HG03520 (cell line): ENCODE data around the gene ZNF652.
"Not testable (repeated sequence)": the region's sequence is repeated elsewhere in the genome, so short reads cannot be mapped to it uniquely, and the experiment has no call there.

ENCODE experiments used
- ATAC-seq: cut with Tn5 transposase; IDR thresholded peaks from one replicate; pipeline ENCODE4 v1.9.1; 2021; ENCODE audit warnings: mild to moderate bottlenecking, moderate library complexity; ENCODE audit not compliant: unreplicated experiment

ZNF652 gene

GRCh38 chr17:49387498-49388289 is 25.6 kb upstream of the ZNF652 start:
- no peak for ATAC-seq

- no peak for ATAC-seq
Observed at GRCh38 chr17:49386373-49386772, 24.3 kb upstream of the ZNF652 start.

- no peak for ATAC-seq
Observed at GRCh38 chr17:49384951-49385350, 22.9 kb upstream of the ZNF652 start.

GRCh38 chr17:49383060-49383459 is 21.0 kb upstream of the ZNF652 start:
- no peak for ATAC-seq

- no peak for ATAC-seq
Observed at GRCh38 chr17:49382556-49382955, 20.5 kb upstream of the ZNF652 start.

- ATAC-seq, result no peak
Observed at GRCh38 chr17:49381793-49382192, 19.7 kb upstream of the ZNF652 start.

GRCh38 chr17:49381033-49381432 is 19.0 kb upstream of the ZNF652 start:
- no peak for ATAC-seq

GRCh38 chr17:49379926-49380325 is 17.9 kb upstream of the ZNF652 start:
- no peak for ATAC-seq

- no peak for ATAC-seq
Observed at GRCh38 chr17:49378311-49378710, 16.3 kb upstream of the ZNF652 start.

GRCh38 chr17:49375544-49375943 is 13.5 kb upstream of the ZNF652 start:
- no peak for ATAC-seq

GRCh38 chr17:49373115-49373514 is 11.1 kb upstream of the ZNF652 start:
- ATAC-seq, result no peak

- ATAC-seq, result no peak
Observed at GRCh38 chr17:49372425-49372824, 10.4 kb upstream of the ZNF652 start.

- no peak for ATAC-seq
Observed at GRCh38 chr17:49370971-49371834, 9.2 kb upstream of the ZNF652 start.

- ATAC-seq, result no peak
Observed at GRCh38 chr17:49369760-49370159, 7.7 kb upstream of the ZNF652 start.

GRCh38 chr17:49369089-49369488 is 7.0 kb upstream of the ZNF652 start:
- ATAC-seq, result no peak

- ATAC-seq, result no peak
Observed at GRCh38 chr17:49365667-49366066, 3.6 kb upstream of the ZNF652 start.

- ATAC-seq, result not testable (repeated sequence)
Observed at GRCh38 chr17:49365126-49365525, 3.1 kb upstream of the ZNF652 start.

- no peak for ATAC-seq
Observed at GRCh38 chr17:49364119-49364518, 2.1 kb upstream of the ZNF652 start.

- ATAC-seq, result no peak
Observed at GRCh38 chr17:49363251-49363650, 1.2 kb upstream of the ZNF652 start.

- no peak for ATAC-seq
Observed at GRCh38 chr17:49362723-49363117, 670 bp upstream of the ZNF652 start.

GRCh38 chr17:49361129-49361901 is 735 bp downstream of the ZNF652 start:
- peak; percentile 14 for ATAC-seq
